Brain (organoid and tissue), 1 donor: ENCODE results near the gene CT83. TPM values are rescaled to one million over a fixed set of nuclear protein-coding genes. Genes with fewer than 3 reads are reported as not detected.

Experiments used
- polyA plus RNA-seq: library from polyadenylated mRNA; stranded (reverse); fragments of 350-450 nt; fragmentation: Illumina TruSeq; extraction: RNeasy Lipid Tissue Mini Kit (QIAGEN cat#74804); gene quantifications from one replicate; pipeline ENCODE4 v1.2.3, GENCODE V29; 2015; ENCODE audit warnings: low read depth, low replicate concordance; ENCODE audit not compliant: insufficient read depth

CT83 gene
- polyA plus RNA-seq, 1 donor from 2014 or later: not detected

Other genes starting within 250 kb of the CT83 start
- gene SLC6A14, start 26.4 kb downstream of the CT83 start, polyA plus RNA-seq: not detected